Gastrocnemius medialis (tissue), 4 donors: ENCODE data around the gene IGF2.

Source experiments
- POLR2A ChIP-seq, 2 donors: fragments of 450-650 bp; IDR thresholded peaks; one replicate each; pipeline ENCODE4 v1.6.1; 2017; ENCODE audit warnings: antibody characterized with exemption in 2 of 2, mild to moderate bottlenecking in 2 of 2, moderate library complexity in 2 of 2
- TF ChIP-seq, protein P1 (sequence below), 5 experiments: fragments of 450-650 bp in 3 of 5; fragments of 200-600 bp in 2 of 5; sonication (generic) in 2 of 5; IDR thresholded peaks in 4 of 5; conservative IDR thresholded peaks in 1 of 5; 1 replicate in 4 of 5; 2 replicates in 1 of 5; pipeline ENCODE4 v1.5.1; 2016 to 2019; ENCODE audit warnings: antibody characterized with exemption in 5 of 5, mild to moderate bottlenecking in 3 of 5, moderate library complexity in 3 of 5

DNA sequence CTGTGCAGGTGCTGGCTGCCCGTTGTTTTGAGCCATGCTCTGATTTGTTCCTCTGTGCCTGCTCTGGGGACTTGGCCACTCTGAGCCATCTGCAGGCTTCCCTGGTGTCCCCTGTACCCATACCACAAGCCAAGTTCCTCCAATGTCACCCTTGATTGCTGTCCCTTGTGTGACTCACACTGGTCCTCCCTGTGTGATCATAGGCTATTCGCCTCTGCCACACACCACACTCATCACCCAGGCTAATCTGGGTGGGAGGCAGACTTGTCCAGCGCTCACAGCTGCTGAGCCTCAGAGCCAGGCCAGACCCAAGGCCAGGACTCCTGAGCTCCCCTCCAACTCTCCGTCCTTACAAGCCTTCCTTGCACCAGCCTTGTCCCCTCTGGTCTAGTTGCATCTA lies 31.7 kb downstream of the IGF2 start:
- no peak for TF ChIP-seq POLR2A (IDR thresholded peaks at IDR 0.05)
- TF ChIP-seq, protein P1, sequence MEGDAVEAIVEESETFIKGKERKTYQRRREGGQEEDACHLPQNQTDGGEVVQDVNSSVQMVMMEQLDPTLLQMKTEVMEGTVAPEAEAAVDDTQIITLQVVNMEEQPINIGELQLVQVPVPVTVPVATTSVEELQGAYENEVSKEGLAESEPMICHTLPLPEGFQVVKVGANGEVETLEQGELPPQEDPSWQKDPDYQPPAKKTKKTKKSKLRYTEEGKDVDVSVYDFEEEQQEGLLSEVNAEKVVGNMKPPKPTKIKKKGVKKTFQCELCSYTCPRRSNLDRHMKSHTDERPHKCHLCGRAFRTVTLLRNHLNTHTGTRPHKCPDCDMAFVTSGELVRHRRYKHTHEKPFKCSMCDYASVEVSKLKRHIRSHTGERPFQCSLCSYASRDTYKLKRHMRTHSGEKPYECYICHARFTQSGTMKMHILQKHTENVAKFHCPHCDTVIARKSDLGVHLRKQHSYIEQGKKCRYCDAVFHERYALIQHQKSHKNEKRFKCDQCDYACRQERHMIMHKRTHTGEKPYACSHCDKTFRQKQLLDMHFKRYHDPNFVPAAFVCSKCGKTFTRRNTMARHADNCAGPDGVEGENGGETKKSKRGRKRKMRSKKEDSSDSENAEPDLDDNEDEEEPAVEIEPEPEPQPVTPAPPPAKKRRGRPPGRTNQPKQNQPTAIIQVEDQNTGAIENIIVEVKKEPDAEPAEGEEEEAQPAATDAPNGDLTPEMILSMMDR (IDR thresholded peaks at IDR 0.05 in 4 of 5, conservative IDR thresholded peaks at IDR 0.05 in 1 of 5) = no peak
